ENCODE measurements around the gene RELN.

GRCh38 chr7:103719070-103719469 is 270.4 kb downstream of the RELN start:
- TF ChIP-seq, protein P1, sequence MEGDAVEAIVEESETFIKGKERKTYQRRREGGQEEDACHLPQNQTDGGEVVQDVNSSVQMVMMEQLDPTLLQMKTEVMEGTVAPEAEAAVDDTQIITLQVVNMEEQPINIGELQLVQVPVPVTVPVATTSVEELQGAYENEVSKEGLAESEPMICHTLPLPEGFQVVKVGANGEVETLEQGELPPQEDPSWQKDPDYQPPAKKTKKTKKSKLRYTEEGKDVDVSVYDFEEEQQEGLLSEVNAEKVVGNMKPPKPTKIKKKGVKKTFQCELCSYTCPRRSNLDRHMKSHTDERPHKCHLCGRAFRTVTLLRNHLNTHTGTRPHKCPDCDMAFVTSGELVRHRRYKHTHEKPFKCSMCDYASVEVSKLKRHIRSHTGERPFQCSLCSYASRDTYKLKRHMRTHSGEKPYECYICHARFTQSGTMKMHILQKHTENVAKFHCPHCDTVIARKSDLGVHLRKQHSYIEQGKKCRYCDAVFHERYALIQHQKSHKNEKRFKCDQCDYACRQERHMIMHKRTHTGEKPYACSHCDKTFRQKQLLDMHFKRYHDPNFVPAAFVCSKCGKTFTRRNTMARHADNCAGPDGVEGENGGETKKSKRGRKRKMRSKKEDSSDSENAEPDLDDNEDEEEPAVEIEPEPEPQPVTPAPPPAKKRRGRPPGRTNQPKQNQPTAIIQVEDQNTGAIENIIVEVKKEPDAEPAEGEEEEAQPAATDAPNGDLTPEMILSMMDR (optimal IDR thresholded peaks at IDR 0.05 in 1 of 3, IDR thresholded peaks at IDR 0.05 in 1 of 3, conservative IDR thresholded peaks at IDR 0.05 in 1 of 3; ENCODE audit: extremely low read depth in 1 of 3, insufficient read depth in 2 of 3, low read length in 3 of 3): no peak
- no peak for TF ChIP-seq EZH2 (IDR thresholded peaks at IDR 0.05; ENCODE audit: low read length)

Measured in keratinocyte (primary cell).